HG03460 (cell line): ENCODE measurements around the gene CAMK2N2.
"Not testable (repeated sequence)": the region's sequence is repeated elsewhere in the genome, so short reads cannot be mapped to it uniquely, and the experiment has no call there.

Experiments used
- ATAC-seq: cut with Tn5 transposase; IDR thresholded peaks from one replicate; pipeline ENCODE4 v1.9.1; 2021; ENCODE audit not compliant: unreplicated experiment

The CAMK2N2 gene

DNA sequence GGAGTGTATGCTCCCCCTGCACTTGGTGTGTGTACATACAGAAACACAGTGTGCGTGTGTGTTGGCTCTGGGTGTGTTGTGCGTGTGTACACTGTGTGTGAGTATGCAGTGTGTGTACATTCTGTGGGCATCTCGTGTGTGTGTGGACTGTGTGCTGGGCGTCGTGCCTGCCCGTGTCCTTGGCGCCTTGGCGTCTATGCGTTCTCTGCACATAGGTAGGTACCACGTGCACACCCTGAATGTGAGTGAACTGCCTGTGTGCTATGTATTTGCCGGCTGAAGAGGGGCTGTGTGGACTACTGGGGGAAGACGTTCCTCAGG lies 14.0 kb upstream of the CAMK2N2 start:
- ATAC-seq: no peak

DNA sequence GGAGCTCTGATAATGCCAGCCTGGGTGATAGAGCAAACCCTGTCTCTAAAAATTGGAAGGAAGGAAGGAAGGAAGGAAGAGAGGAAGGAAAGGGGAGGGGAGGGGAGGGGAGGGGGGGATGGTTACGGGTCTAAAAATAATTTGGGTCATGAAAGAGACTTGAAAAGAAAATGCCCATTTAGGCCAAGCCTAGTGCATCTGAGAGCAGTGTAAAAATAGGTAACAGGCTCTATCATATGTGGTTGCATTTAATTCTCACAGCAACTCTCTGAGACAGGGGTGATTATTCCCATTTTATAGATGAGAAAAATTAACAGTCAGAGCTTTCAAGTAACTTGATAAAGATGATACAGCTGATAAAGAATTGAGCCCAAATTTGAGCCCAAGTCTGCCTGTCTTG lies 10.9 kb upstream of the CAMK2N2 start:
- ATAC-seq: no peak

DNA sequence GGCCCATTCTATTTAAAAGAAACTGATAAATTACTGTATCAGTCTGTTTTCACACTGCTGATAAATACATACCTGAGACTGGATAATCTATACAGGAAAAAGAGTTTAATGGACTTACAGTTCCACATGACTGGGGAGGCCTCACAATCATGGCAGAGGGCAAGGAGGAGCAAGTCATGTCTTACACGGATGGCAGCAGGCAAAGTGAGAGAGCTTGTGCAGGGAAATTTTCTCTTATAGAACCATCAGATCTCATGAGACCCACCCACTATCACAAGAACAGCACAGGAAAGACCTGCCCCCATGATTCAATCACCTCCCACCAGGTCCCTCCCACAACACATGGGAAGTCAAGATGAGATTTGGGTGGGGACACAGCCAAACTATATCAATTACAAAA lies 5.9 kb upstream of the CAMK2N2 start:
- ATAC-seq: not testable (repeated sequence)

DNA sequence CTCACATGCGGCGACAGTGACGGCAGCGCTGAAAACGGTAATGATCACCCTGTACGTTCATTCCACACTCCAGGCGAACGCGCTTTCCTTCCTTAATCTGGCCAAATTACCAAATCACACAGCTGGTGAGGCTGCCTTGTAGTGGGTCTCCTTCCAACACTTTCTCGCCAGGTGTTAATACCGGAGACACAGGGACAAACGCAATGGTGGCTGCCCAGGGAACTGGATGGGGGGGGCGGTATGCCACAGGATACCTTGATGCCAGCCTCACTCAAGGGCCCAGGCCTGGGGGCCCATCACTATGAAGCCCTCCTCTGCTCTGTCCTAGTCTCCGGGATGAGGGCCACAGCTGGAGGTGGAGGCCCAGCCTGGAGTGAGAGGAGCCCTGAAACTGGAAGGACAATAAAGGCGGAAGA lies 1.4 kb upstream of the CAMK2N2 start:
- no peak for ATAC-seq

DNA sequence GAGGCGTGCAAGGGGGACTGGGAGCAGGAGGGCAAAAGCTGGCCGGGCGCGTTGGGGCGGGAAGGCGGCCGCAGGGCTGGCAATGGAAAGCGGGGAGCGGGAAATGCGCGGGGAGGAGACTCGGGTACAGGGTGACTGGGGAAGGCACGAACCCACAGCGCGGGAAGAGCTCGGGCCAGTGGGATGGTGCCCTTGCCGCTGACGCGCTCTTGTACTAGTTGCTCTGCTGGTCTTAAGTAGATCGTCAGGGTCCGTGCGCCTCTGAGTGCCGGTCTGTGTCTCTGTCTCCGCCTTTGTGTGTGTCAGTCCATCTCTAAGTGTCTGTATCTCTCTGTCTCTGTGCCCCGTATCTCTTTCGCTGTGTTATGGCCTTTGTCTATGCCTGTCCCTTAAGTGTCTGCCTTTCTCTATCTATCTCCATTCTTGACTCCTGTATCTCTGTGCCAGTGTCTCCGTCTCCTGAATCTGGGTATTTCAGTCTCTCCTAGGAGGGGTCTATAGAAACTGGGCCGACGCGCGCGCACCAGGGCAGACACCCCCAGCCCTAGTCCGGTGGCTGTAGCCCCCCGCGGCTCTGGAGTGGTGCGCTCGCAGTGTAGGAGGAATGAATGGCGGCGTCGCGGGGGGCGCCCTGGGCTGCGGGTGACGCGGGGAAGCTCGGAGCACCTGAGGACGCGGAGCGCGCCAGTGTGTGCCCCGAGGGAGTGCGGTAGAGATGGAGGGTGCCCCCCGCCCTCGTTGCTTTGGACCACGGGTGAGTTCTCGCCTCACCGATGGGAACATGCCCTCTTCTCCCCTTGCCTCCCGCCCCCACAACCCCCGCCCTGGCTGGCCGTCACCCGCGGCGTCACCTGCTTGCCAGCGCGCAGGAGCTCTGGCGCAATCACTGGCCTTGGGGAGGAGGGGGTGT lies 756 bp upstream of the CAMK2N2 start:
- ATAC-seq: no peak

DNA sequence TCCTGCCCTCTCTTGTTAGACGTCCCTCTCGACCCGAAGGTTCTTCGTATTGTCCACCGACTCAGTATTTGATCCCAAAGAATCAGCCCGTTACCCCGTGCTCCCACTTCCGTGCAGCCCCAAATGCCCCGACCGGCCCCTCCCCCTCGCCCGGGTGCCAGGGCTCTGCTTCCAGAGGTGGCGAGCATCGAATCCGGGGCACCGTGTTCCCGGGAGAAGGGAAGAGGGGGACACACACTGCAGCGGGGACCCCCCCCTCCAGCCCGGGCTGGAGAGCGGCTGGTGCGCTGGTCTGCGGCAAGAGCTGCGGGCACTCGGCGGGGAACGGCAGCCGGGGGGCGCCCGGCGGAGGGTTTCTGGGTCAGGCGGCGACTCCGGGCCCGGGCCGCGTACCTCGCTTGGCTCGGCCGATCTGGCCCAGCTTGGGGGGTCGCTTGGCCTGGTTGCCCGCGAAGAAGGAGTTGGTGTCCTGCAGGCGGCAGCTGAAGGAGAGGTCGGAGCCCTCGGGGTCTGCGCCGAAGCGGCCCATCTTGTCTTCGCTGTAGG lies 556 bp downstream of the CAMK2N2 start:
- ATAC-seq: no peak

DNA sequence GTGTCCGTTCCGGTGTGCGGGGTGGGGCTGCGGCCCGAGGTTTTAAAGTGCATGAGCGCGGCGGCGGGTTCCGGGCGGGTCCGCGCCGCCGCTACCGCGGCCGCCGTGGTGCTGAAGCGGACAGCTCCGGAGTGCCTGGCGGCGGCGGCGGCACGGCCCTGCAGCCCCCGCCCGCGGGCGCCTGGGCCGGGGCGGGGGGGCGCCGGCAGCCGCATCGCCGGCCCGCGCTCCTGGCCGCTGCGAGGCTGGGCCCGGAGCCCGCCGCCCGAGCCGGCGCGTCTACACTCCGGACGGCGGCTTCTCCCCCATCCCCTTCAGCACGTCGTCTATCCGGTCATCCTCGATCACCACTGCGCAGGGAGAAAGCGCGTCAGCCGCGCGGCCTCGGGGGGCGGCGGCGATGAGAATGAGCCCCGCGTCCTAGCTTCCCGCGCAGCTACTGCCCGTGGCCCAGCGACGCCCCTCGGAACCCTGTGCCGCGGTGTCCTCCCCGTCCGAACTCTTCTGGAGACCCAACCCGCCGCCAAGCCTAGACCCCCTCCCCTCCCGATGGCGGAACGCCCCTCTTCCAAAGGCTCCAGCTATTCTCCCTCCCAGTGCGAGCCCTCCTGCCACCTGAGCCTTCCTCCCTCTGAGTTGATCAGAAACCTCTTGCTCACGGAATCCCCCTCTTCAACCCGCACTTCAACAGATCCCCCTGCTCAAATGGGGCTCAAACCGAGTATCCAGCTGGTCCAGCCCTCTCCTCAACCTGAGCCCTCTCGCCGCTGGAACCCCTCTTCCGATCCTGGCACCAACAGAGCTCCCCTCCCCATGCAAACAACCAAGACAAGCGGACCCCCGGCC lies 1.3 kb downstream of the CAMK2N2 start:
- no peak for ATAC-seq

DNA sequence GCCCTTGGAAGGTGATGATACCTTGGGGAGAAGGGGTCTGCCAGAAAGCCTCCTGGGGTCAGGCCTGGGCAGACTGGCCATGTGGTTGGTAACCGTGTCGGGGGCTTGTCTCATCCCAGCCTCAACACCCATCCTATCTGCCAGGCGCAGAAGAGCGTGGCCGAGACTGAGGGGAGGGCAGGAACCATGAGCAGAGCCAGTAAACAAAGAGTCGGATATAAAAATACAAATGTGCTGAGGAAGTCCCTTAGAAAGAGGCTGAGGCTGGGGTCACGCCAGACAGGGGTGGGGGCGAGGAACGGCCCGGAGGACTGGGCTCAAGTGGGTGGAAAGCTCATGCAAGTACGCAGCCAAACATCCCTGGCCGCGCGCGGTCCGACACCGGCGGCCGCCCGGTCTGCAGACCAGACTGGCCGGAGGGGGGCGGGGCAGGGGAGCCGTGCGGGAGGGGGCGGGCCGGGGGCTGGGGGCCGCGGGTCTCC lies 1.9 kb downstream of the CAMK2N2 start:
- no peak for ATAC-seq

DNA sequence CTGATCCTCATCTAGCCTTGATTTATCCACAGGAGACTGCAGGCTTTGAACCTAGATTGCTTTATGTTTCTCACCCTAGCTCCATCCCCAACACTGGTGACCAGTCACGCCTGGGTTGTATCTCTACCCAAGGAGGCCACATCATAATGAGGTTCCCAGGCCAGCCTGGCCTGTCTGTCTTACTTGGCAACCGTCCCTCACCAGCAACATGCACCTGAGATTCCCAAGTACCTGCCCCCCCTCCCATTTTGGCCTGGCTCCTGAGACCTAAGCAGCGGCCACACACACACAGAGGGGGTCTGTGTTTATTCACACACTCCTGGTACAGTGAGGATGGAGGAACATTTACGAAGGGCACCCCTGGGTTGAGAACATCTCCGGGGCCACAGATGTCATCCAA lies 2.4 kb downstream of the CAMK2N2 start:
- no peak for ATAC-seq

DNA sequence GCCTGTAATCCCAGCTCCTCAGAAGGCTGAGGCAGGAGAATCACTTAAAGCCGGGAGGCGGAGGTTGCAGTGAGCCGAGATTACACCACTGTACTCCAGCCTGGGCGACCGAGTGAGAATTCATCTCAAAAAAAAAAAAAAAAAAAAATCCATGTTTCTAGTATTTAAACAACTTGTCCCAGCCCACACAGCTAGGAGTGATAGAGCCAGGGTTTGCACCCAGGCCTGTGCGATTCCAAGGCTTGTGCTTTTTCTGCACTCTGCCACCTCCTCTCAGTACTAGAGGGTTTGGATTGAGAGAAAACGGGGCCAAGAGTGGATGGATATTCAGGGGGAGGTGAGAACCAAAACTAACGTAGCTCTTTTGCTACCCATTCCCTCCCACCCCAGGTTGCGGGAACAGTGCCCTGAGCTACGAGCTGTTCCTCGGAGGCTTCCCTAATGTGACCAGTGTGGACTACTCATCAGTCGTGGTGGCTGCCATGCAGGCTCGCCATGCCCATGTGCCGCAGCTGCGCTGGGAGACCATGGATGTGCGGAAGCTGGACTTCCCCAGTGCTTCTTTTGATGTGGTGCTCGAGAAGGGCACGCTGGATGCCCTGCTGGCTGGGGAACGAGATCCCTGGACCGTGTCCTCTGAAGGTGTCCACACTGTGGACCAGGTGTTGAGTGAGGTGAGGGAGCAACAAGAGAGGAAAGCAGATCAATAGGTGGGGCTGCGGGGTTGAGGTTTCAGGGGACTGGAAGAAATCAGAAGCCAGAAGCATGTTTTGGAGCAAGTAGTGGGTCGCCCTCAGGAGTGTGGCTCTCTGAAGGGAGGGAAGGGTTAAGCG lies 4.1 kb downstream of the CAMK2N2 start:
- no peak for ATAC-seq

DNA sequence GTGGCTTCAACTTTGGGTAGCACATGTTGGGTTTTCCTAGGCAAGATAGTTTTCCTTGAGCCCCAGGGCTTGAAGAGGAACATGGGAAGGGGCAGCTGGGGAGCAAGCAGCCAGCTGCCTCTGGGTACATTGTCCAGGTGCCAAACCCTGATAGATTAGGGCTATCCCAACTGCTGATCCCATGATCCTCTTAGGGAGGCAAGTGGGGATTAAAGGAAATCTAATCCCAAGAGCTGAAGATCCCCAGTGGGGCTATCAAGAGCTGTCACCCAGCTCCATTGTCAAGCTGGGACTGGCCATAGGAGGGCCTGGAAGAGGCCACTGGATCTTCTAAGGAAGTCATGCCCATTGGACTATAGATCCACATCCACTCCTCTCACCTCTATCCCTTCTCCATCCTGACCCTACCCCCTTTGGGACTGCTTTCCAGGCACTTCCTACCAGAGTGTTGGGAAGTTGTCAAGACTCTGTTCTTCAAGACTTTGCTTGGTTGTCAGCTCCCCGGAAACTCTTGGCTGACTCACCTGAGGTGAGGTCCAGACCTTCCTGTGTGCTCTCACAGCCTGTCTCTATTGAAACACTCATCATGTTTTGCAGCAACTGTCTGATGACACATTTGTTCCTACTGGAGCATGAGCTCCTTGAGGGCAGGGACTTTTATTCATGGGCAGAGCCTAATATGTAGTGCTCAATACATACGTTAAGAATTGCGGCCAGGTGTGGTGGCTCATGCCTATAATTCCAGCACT lies 5.9 kb downstream of the CAMK2N2 start:
- no peak for ATAC-seq

DNA sequence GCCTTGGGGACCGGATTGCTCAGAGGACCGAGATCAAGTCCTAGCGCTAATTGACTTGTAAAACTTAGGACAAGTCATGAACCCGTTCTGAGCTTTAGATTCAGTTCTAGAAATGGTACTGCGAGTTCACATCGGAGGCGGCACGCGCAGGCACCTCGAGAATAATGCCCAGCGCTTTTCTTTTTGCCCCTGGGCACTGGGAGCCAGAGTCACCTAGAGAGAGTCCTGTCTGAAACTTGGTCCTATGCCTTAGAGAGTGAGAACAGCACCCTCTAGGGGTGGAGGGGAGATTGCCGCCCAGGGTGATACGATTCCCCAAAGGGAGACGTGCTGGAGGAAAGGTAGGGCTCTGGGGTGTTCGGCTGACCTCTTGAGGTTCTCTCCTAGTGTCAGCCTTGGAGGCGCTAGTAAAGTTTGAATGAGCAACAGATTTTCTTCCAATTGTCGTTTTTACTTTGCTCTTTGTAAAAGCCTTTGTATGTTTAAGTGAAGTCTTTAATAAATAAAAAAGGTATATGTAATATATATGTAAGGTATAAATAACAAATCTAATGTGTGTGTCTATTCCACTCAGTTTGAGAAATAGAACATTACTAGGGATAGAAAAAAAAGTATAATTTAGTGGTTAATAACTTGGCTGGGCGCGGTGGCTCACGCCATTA lies 11.1 kb downstream of the CAMK2N2 start:
- ATAC-seq: peak; percentile 76

DNA sequence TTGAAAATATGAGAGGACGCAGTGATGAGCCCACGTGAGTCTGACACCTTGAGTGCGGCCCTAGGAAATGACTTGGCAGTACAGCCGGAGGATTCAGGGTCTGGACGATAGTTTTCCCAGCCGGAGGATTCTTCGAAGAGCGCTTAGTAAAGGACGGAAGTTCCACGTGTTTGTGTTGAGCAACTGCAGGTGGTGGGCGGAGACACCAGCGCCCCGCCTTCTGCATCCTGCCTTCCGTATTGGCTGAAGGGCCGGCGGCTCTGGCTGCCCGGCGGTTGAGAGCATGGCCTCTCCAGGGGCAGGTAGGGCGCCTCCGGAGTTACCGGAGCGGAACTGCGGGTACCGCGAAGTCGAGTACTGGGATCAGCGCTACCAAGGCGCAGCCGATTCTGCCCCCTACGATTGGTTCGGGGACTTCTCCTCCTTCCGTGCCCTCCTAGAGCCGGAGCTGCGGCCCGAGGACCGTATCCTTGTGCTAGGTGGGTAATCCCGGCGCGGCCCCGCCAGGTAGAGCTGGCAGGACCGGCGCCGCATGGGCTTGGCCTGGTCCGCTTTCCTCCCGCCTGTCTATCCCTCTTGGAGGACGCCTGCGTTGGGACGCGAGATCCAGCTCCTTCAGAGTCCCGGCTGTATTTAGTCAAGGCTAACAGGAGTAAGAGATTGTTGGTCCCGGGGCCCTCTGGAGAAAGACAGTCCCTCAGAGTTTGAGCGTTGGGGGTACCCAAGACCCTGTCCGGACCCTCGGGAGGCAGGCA lies 11.8 kb downstream of the CAMK2N2 start, which contains the start of gene EEF1AKMT4:
Gene EEF1AKMT4 (plus strand): TSS at position 261 of the 755 bp plus-strand sequence. CDS start 23 bp downstream, at position 284.
- ATAC-seq: peak; percentile 85

DNA sequence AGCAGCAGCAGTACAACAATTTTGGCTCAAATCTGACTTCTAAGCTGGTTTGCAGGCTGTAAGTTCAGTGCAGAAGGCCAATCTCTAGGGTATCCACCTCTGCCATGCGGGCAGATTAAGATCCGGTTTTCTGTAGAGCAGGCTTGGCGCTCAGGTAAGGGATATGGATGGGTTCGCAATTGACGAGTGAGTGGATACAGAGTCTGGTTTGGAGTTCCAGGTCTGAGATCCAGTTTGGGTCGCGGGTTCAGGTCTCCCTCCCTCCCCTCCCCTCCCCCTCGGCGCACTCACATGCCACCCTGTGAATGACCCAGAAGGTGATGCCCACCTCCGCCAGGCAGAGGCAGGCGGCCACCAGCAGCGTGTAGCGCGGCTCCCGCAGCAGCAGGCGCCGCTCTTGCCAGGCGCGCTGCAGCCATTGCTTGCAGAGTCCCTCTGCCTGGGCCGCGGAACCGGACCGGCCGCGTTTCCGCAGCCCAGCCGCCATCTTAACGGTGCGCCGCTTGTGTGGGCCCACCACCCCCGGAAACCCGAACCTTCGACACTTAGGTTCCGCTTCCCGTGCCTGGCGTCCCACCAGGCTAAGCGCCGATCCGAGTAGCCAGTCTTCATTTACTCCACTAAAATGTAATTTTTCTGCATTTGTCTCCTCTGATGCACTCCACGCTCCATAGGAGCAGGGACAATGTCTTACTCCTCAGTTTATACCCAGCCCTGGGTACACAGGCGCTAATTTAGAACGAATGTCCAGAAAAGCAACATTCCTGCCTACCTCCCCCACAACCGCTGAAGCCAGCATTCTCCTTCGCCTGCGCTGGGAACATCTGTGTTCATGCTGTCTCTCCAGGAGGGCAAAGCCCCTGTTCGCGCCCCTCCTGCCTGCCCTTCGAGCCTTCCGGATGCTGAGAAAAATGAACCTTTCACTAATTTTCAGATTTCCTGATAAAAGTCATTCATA lies 12.6 kb downstream of the CAMK2N2 start, which contains the start of gene ALG3:
Gene ALG3 (minus strand): TSS at position 509 of the 958 bp plus-strand sequence. CDS start 22 bp downstream, at position 487.
- peak; percentile 50 for ATAC-seq

DNA sequence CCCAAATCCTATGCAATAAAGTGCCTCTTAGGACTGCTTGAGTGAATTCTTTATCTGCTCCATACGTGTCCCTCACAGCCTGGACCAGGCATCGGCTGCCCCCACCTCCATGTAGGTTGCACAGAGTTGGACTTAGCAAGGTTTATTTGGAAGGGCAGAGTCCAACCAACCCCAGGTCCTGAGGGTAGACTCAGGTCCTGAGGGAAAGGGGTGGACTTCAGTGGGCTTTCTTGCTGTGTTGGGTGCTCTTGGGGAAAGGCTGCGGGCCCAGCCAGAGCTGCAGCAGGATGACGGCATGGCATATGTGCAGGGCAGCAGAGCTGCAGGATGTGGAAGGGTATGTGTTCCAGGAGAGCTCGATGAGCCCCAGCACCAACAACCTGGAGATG lies 19.1 kb downstream of the CAMK2N2 start:
- no peak for ATAC-seq

DNA sequence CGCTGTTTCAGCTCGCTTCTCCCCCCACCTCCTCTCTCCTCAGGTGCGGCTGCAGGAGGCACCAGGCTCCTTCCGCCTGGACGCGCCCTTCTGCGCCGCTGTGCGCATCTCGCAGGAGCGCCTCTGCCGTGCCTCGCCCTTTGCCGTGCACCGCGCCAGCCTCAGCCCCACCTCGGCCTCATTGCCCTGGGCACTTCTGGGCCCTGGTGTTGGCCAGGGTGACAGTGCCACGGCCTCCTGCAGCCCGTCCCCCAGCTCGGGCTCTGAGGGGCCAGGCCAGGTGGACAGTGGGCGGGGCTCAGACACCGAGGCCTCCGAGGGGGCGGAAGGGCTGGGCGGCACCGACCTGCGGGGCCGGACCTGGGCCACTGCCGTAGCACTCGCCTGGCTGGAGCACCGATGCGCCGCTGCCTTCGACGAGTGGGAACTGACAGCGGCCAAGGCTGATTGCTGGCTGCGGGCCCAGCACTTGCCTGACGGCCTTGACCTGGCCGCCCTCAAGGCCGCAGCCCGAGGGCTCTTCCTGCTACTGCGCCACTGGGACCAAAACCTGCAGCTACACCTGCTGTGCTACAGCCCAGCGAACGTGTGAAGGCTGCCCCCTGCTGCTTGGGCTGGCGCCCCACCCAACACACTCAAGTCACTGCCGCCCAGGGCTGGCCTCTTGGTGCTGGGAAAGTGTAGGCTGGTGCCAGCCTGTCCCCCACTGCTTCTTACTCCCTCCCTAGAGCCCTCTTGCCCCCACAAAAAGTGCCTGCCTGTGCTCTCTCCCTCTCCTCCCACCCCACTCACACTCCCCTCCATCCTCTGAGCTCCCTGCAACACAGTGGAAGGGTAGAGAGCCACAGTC lies 19.7 kb downstream of the CAMK2N2 start:
- no peak for ATAC-seq

DNA sequence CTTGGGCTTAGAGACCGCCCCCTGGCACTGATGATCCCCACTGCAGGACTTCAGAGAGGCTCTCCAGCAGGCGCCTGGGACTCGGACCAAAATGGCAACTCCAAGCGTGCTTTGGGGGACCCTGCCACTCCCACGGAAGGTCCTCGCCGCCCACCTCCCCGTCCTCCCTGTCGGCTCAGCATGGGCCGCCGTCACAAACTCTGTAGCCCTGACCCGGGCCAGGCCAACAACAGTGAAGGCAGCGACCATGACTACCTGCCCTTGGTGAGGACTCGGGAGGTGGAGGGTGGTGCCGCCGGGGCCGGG lies 20.3 kb downstream of the CAMK2N2 start:
- ATAC-seq: no peak
